ENCODE results near the gene CHRNA5.

Gene CHRNA5

GRCh38 chr15:78629031-78629715, 63.9 kb downstream of the CHRNA5 start:
- no peak for TF ChIP-seq CTCF (IDR thresholded peaks at IDR 0.05; ENCODE audit: low read depth, low read length)
- no peak overlapping the region for H3K4me3 ChIP-seq (ENCODE audit: low read depth, low read length)
- no peak for DNase-seq (ENCODE audit: low read depth, low spot score)
- in situ Hi-C loops (cut with HindIII; ENCODE audit: low sequenced_read_pairs): no loop called here

- no peak for DNase-seq (ENCODE audit: low read depth, low spot score)
- no peak overlapping the region for H3K4me3 ChIP-seq (ENCODE audit: low read depth, low read length)
- TF ChIP-seq CTCF (IDR thresholded peaks at IDR 0.05; ENCODE audit: low read depth, low read length): no peak
- in situ Hi-C loops (cut with HindIII; ENCODE audit: low sequenced_read_pairs): no loop called here
Measured at GRCh38 chr15:78629716-78630065, 64.4 kb downstream of the CHRNA5 start.

- no peak for TF ChIP-seq CTCF (IDR thresholded peaks at IDR 0.05; ENCODE audit: low read depth, low read length)
- DNase-seq (ENCODE audit: low read depth, low spot score): no peak
- in situ Hi-C loops (cut with HindIII; ENCODE audit: low sequenced_read_pairs): no loop called here
- H3K4me3 ChIP-seq (ENCODE audit: low read depth, low read length): no peak overlapping the region
Measured at GRCh38 chr15:78630886-78631633, 65.7 kb downstream of the CHRNA5 start.

GRCh38 chr15:78633348-78633747, 68.0 kb downstream of the CHRNA5 start:
- no peak overlapping the region for H3K4me3 ChIP-seq (ENCODE audit: low read depth, low read length)
- in situ Hi-C loops (cut with HindIII; ENCODE audit: low sequenced_read_pairs): no loop called here
- no peak for TF ChIP-seq CTCF (IDR thresholded peaks at IDR 0.05; ENCODE audit: low read depth, low read length)
- DNase-seq (ENCODE audit: low read depth, low spot score): no peak

GRCh38 chr15:78634210-78635145, 69.2 kb downstream of the CHRNA5 start:
- in situ Hi-C loops (cut with HindIII; ENCODE audit: low sequenced_read_pairs): no loop called here
- TF ChIP-seq CTCF (IDR thresholded peaks at IDR 0.05; ENCODE audit: low read depth, low read length): no peak
- H3K4me3 ChIP-seq (ENCODE audit: low read depth, low read length): no peak overlapping the region
- DNase-seq (ENCODE audit: low read depth, low spot score): no peak

- in situ Hi-C loops (cut with HindIII; ENCODE audit: low sequenced_read_pairs): no loop called here
- TF ChIP-seq CTCF (IDR thresholded peaks at IDR 0.05; ENCODE audit: low read depth, low read length): no peak
- DNase-seq (ENCODE audit: low read depth, low spot score): no peak
- H3K4me3 ChIP-seq (ENCODE audit: low read depth, low read length): no peak overlapping the region
Measured at GRCh38 chr15:78635346-78635745, 70.0 kb downstream of the CHRNA5 start.

All from astrocyte of the spinal cord (primary cell).